Kidney tubule cell (primary cell): ENCODE results near the gene CDKAL1.
A peak's percentile ranks its signal among the peaks of the same experiment; 100 is the strongest.

Experiments
- DNase-seq: peaks from one replicate; pipeline ENCODE4 v3.0.0-alpha.2; 2018; ENCODE audit warnings: low spot score

CDKAL1 gene

DNA sequence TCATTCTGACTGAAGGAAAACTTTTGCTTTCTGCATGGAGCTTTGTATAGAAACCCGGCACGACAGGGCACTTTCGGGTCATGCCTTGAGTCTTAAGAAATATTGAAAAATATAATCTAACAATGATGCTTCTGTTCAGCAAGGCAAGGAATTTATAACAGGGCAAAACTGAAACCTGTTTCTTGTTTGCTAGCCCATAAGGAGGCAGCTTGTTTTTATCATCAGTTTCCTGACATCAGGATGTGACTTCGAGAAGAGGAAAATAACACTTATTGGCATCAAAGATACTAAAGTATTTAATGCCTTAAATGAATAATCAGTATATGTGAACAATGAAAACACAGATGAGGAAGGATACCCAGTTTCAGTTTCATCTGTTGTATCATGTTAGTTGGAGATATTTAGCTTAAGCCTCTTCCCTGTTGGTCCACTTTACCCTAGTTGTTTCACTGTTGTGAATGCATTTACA is 146.5 kb downstream of the CDKAL1 start:
- no peak for DNase-seq

DNA sequence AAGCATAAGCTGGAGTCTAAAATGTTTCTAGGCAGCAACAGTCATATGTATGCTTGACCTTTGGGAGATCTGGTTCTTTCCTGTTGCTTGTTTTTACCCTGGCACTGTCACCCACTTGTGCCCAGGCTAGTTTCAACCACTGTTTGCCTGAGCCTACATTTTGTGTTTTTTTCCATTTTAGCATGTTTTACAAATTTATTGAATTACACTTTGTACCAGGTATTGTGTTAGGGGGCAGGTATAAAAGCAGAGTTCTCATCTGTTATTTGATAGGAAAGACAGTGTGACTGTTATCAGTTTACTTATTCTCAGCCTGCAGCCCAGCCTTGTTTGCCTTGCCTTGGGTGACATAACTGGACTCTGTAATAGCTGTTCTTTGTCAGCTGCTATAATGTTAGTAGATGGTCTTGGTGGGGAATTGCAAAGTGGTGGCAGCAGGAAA is 147.0 kb downstream of the CDKAL1 start:
- DNase-seq: no peak

GRCh38 chr6:20684474-20684873 is 150.2 kb downstream of the CDKAL1 start:
- no peak for DNase-seq

- no peak for DNase-seq
Measured at GRCh38 chr6:20686142-20686541, 151.9 kb downstream of the CDKAL1 start.

- no peak for DNase-seq
Measured at GRCh38 chr6:20687494-20687893, 153.2 kb downstream of the CDKAL1 start.

DNA sequence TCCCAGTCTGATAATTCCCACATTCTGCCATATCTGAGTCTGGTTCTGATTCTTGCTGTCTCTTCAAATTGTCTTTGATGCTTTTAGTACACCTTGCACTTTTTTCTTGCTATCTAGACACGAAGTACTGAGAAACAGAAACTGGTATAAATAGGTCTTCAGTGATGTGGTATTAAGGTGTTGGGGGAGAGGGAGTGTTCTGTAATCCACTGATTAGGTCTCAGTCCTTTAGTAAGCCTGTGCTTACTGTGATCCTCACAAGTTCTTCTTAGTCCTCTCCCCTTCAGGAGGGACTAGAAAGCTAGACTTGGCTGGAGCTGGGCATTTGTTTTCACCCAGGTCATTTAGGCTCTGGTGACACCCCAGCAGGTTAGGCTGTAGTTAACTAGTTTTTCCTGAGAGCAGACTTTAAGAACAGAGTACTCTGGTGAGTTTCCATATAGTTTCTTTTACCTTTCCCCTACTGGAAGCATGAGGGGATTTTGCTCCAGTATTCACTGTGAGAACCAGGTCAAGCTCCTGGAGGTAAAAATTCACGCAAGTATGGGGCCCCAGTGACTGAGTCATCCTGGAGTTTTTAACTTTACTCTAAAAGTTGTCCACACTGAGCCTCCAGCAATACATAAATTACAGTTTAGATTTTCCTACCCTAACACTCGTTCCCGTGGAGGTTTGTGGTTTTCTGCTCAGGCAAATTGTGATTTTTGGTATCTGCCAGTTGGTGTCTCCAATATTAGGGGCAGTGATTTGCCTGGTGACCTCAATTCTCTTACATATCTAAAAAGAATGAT is 154.6 kb downstream of the CDKAL1 start:
- peak; percentile 69 for DNase-seq

DNA sequence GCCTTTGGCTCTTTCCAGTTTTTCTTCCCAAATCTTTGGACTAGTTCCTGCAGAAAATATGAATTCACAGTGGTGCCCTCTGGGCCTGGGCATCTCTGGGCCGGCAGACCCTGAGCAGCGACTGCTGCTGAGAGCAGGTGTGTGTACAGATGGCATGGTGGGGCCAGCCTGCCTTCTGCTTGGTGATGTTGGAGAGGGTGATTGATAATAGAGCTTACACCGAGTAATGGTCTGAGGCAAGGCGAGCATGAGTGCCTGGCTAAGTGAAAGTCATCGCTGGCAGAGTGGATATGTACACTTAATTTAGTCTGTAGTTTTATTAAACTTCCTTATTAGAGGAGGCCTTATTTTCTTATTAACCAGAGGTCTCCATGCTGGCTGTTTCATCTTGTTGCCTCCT is 156.9 kb downstream of the CDKAL1 start:
- DNase-seq: no peak

- DNase-seq: no peak
Measured at GRCh38 chr6:20692023-20692422, 157.8 kb downstream of the CDKAL1 start.

DNA sequence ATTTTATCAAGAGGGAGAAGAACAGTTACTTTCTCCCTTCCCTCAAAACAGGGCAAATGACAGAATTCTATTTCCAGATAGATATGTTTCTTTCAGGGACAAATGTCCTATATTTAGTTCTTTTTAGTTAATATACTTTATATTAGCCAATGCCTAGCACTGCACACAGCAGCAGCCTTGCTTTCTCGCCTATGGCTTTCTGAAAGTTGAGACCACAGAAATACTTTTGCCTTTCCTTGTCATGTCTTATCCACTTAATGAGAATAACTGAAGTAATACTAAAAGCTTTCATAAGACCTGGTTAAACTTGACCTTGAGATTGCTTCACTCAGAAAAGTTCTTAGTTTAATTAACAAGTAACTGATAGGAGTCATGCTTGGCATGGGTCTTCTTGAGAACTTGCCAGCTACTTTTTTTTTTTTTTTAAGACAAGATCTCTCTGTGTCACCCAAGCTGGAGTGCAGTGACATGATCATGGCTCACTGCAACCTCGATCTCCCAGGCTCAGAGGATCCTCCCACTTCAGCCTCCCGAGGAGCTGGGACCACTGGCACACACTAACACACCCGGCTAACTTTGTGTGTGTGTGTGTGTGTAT is 159.3 kb downstream of the CDKAL1 start:
- peak; percentile 85 for DNase-seq

- DNase-seq: no peak
Measured at GRCh38 chr6:20696676-20697075, 162.4 kb downstream of the CDKAL1 start.

- no peak for DNase-seq
Measured at GRCh38 chr6:20698675-20699074, 164.4 kb downstream of the CDKAL1 start.

DNA sequence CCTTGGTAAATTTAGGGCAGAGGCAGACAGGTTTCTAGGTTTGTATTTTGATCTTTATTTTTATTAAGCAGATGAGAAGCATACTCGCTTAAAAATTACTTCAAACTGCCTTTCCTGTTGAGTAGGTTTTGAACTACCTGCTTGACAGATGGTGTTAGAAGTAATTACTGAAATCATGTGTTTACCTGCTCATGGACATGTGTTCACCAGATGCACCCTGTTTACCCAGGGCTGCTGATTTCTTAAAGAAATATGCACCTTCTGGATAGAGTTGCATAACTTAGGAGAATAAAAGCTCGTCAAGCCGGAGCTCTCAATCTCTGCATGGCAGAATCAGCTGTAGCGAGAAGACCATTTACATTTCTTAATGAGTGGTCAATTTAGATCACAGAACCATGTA is 165.1 kb downstream of the CDKAL1 start:
- DNase-seq: no peak

DNA sequence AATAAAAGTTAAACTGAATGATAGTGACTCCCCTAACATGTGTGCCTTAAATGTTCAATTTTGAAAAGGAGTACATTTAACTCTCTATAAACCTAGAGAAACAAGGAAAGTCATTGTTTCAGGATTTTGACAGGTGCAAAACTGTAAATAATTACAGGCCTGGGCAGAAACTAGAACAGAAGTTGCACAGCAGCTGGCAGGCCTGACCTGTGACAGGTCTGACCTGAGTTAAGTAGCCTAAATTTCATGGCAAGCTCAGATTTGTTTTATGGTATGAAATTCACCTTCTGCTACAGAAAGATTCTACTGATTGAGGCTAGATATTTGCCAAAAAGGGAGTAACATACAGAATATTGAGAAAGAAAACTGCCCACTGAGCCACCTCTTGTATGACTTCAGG is 166.1 kb downstream of the CDKAL1 start:
- no peak for DNase-seq

- DNase-seq: no peak
Measured at GRCh38 chr6:20702366-20702765, 168.1 kb downstream of the CDKAL1 start.

GRCh38 chr6:20703049-20703448 is 168.8 kb downstream of the CDKAL1 start:
- DNase-seq: no peak

- peak; percentile 60 for DNase-seq
Measured at GRCh38 chr6:20704325-20705025, 170.2 kb downstream of the CDKAL1 start.

- no peak for DNase-seq
Measured at GRCh38 chr6:20705741-20706140, 171.5 kb downstream of the CDKAL1 start.

- DNase-seq: peak; percentile 42
Measured at GRCh38 chr6:20706238-20706938, 172.1 kb downstream of the CDKAL1 start.

DNA sequence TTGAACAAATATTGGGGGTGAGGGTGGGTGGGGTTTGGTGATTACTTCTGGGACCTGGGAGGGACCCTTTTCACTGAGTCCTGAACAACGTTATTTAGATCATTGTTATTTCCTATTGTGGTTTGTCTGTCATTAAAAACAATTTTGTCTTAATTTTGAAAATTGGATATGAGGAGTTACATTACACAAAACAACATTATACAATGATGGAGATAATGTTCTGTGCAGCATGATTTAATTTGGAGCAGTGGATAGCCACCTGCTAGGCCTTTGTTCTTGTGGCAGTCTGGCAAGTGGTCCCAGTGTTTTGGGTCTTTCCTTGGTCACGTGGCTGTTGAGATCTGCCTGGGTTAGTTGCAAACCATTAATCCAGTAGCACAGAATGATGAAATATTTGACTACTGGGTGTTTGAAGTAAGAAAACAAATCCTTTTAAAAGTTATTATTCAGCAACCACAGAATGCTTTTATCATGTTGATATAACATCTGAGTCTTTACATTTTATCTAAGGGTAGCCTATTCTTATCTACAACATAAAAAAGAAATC is 172.8 kb downstream of the CDKAL1 start:
- DNase-seq: no peak

- DNase-seq: no peak
Measured at GRCh38 chr6:20707870-20708269, 173.6 kb downstream of the CDKAL1 start.

GRCh38 chr6:20708367-20709124 is 174.3 kb downstream of the CDKAL1 start:
- DNase-seq: peak; percentile 41
